DMS 273 (cell line): ENCODE data around the gene ACSM2B.
"Not testable (repeated sequence)": the region's sequence is repeated elsewhere in the genome, so short reads cannot be mapped to it uniquely, and the experiment has no call there.

Experiments used
- DNase-seq: peaks from one replicate; lab custom pipeline; 2025; ENCODE audit not compliant: unreplicated experiment; lab: John Stamatoyannopoulos, UW

ACSM2B gene

DNA sequence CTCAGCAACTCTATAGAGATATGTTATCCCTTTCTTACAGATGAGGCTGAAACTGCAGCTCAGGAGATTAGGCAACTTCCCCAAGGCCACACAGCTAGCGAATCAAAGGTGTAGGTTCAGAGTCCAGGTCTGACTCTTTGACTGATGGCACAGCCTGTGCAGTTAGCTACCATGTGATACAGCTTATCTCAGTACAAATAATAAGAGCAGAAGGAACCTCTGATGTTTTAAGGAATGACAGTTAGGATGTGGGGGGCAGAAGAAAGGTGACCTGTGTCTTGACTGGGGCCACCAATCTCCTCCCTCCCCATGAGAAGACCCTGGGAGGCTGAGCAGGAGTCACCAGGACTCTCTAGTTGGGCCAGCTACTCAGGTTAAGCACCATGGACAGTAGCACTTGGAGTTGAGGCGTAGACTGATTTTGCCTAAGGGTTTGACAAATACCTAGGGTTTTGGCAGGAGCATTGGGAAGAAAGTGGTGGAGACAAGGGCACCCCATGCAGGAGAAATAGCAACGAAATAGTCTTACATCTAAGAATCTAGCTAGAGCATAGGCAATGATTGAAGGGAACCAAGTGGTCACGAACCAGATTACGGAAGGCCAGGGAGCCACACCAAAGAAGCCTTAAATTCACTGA is 22.8 kb upstream of the ACSM2B start:
- no peak for DNase-seq

DNA sequence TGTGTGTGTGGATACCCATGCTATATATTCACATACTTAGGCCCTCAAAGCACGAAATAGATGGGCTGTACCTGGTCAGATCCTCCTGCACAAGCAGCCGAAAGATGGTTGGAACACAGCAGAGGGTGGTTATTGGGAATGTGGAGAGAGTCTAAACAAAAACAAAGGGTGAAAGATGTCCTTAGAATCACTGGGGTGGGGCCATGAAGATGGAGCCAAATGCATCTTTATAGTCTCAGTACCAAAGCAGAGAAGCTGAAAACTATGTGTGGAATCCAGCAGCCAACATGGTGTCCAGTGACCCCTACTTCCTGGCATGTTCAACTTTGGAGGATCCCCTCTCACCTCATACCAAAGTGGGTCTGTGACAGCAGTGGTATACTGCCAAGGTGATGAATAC is 19.5 kb upstream of the ACSM2B start:
- DNase-seq, result not testable (repeated sequence)

DNA sequence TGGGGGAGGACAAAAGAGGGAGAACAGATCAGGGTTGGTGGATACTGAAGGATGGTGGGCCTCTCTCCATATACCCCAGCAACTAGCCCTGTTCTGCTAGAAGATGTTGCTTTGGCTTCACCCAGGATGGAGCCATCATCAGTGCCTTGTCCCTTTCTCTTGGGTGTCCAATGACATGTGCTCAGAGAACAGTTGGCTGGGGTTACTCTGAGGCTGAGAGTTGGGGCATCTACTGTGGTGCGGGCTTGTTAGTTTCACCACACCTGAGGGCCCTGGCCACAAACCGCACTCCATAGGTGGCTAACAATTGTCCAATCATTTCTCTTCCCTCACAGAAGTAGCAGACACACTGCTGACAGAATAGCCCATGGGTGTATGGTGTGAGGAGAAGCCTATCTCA is 18.9 kb upstream of the ACSM2B start:
- not testable (repeated sequence) for DNase-seq

DNA sequence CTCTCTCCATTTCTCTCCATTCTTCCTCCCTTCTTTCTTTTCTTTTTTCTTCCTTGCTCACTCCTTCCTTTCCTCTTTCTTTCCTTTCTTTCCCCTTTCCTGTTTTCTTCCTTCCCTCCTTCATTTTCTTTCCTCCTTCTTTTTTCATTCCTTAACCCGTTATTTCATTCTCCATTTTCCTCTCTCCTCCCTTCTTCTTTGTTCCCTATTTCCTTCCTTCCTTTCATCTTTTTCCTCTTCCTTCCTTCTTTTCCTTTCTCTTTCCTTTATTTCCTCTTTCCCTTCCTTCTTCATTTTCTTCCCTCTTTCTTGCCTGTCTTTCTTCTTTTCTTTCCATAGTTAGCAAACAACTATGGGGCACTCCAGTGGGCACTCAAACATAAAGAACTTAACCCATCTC is 16.6 kb upstream of the ACSM2B start:
- not testable (repeated sequence) for DNase-seq

DNA sequence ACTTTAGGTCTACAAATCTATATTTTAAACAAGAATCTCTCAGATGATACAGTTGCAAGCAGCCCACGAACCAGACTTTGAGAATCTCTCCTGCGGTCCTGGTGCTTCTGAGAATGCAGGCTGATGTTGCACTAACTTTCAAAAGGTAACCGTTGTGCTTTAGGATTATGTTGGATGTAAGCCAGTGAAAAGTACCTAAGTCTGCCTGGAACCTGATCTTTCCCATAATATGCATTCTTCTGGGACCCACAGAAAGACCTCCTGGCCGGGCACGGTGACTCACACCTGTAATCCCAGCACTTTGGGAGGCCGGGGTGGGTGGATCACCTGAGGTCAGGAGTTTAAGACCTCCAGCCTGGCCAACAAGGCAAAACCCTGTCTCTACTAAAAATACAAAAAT is 13.3 kb upstream of the ACSM2B start:
- not testable (repeated sequence) for DNase-seq

DNA sequence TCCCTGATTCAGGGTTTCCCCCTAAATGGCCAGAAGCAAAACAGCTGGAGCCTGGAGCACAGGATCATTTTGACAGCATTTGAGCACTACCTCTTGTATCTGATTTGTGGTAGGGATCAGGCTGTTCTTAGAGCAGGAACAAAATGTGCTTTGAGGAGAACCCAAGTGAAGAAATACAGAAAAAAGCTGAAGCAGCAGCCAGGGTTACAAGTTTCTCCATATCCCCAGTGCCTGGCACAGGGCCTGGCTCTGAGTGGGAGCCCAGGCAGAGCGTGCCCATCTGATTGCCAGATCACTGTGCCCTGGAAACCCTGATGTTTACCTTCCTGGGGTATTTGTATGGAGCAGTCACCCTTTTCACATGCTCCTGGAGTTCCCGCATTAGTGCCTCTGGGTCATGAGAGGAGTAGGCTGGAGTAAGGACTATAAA is 11.5 kb upstream of the ACSM2B start:
- DNase-seq, result not testable (repeated sequence)

DNA sequence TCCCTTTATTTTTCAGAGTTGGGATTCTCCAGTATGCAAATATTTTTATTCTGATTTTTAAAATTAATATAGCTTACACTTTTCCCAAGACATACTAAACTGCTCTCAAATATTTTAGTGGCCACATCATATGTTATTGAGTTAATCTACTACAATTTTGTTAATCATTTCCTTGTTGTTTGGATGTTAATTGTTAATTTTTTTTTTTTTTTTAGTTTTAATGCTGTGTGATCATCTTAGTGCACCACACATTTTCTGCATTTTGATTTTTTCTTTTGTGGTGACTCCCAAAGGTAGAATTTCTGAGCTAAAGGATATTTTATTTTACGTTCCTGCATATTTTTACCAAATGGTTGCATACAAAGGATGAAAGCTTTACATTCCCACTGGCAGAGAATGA is 10.5 kb upstream of the ACSM2B start:
- DNase-seq, result not testable (repeated sequence)

DNA sequence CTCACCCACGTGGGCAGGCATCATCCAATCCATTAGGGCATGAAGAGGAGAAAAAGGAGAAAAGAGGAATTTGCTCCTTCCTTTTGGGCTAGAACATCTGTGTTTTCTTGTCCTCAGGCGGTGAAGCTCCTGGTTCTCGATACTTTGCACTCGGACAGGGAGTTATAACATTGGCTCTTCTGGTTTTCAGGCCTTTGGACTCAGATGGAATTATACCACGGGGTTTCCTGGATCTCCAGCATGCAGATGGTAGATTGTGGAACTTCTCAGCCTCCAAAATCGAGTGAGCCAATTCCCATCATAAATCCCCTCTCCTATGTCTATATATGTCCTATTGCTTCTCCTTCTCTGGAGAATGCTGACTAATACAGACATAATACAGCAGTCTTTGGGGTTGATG is 9.9 kb upstream of the ACSM2B start:
- not testable (repeated sequence) for DNase-seq

DNA sequence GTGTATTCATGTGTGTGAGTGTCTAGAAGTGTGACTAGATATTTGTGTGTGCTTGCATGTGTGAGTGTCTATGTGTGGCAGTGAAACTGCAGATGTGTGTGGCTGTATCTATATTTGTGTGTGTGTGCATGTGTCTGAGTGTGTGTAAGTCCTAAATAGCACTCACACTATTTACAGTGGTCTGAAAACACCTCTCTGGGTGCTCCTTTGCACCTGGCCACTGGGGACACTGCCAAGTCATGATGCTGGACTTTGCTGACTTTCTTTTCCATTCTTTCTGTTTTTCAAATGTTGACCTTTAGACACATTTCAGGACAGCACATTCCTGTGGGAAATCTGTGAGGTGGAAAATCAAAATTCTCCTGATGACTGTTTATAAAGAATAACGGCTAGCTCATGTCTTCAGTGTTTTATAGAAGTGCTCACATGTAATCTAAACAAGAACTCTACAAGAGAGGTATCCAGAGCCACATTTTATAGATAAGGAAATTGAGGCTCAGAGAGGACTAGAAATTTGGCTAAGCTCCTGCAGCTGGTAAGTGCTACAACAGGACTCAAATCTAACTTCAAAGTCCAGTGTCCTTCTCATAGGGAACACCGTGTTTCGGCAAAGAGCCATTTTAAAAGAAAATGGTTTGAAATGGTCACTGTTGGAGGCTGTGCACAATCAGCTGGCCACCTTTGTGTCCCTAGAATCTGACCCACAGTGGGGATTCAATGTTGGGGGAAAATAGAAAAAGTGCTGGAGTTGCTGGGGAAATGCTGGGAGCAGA is 4.5 kb upstream of the ACSM2B start:
- not testable (repeated sequence) for DNase-seq

DNA sequence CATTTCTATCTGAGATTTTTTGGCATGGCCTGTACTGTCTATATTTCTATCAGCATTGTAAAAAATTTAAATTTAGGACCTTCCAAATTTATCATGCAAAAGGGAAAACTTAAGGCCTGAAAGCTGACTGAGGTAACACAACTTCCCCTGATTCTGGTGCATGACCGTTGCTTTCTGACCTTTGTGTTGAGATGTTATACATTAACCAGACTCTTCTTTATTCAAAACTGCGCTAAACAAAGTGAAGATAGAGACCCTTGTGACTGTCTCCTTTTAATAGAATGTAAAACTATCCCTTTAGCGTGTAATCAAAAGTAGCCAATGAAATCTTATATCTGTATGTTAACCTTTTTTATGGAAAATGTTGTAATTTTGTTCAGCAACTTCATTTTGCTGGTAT is 1.9 kb upstream of the ACSM2B start:
- DNase-seq, result not testable (repeated sequence)

DNA sequence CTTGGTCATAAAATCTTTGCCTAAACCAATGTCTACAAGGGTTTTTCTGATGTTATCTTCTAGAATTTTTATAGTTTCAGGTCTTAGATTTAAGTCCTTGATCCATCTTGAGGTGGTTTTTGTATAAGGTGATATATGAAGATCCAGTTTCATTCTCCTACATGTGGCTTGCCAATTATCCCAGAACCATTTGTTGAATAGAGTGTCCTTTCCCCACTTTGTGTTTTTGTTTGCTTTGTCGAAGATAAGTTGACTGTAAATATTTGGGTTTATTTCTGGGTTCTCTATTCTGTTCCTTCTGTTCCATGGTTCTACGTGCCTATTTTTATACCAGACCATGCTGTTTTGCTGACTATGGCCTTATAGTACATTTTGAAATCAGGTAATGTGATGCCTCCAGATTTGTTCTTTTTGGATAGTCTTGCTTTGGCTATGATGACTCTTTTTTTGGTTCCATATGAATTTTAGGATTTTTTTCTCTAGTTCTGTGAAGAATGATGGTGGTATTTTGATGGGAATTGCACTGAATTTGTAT is 7.0 kb downstream of the ACSM2B start:
- DNase-seq, result not testable (repeated sequence)

DNA sequence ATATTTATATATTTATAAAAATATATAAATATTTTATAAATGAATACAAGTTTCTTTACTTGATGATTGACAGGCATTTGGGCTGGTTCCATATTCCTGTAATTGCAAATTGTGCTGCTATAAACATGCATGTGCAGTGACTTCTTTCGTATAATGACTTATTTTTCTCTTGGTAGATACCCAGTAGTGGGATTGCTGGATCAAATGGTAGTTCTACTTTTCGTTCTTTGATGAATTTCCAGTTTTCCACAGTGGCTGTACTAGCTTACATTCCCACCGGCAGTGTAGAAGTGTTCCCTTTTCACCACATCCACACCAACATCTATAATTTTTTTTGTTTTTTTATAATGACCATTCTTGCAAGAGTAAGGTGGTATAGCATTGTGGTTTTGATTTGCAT is 7.8 kb downstream of the ACSM2B start:
- DNase-seq, result no peak

DNA sequence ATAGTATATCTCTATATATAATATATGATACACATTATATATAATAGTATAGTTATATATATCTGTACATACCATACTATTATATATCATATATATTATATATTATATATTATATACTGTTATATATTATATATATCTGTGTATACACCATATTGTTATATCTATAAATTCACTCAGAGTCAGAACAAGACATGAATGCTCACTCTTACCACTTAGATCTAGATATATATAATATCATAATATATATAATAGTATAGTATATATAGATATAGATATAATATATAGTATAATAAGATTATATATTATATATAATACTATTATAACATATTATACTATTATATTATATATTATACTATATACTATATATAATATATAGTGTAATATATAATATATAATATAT is 9.3 kb downstream of the ACSM2B start:
- no peak for DNase-seq

DNA sequence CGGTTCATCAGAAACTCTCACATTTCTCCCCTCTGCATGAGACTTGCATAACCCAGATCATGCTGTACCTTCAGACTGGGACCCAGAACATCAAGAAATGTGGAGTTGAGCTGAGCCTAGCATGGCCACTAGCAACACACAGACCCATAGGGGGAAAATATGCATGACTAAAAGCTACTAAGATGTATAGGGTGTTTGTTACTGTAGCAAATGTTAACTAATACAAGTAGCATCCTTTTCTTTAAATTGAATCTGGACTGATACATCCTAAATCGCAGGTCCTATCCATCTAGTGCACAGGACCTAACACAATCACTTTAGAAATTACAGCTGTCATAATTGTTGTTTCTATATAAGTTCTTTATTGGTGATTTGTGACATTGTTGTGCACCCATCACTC is 10.8 kb downstream of the ACSM2B start:
- DNase-seq, result not testable (repeated sequence)

DNA sequence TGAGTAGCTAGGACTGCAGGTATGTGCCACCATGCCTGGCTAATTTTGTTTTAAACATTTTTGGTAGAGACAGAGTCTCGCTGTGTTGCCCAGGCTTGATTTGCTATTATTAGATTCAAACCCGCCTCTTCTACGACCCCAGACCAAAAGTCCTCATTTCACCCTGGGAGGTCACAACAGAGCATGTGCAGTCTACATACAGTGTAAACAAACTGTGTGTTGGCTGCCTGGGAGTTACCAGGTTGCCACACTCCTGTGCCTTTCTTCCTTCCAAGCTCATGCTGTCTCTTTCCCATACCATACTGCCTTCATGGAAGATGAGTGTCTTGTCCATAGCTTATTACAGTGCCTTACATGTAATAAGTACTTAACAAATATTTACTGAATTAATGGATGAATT is 11.9 kb downstream of the ACSM2B start:
- not testable (repeated sequence) for DNase-seq

DNA sequence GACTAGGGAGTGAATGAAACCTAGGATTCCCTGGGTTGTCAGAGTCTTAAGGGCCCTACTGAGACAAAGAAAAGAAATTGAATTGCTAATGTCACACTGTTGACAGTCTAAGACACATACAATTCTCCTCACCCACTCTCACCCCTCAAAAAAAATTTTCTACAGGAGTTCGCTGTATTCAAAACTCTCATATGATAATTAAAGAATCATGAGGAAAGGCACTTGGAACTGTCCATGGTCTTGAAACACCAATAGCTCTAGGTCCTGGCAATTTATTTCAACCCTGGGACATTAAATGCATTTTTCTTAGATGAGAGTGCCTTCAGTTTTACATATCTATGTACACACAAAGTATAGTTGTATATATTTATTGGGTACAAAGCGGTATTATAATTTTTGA is 20.5 kb downstream of the ACSM2B start:
- DNase-seq, result not testable (repeated sequence)

DNA sequence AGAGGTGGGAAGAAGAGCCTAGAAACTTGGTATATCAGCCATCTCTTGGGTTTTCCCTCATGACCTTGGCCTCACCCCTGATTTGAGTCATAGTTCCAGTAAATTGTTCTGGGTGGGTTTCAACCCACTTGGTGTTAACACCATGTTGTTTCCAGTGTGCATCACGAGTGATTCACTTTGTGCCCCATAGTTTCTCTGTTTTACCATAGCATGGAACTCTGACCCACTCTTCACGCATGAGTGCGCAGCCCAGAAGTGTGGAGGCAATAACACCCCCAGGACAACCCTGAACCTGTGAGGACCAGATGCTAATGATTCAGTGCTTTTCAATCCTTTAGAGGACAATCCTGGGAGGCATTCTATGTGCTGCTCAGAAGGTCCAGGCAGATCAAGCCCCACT is 21.5 kb downstream of the ACSM2B start:
- DNase-seq, result not testable (repeated sequence)

DNA sequence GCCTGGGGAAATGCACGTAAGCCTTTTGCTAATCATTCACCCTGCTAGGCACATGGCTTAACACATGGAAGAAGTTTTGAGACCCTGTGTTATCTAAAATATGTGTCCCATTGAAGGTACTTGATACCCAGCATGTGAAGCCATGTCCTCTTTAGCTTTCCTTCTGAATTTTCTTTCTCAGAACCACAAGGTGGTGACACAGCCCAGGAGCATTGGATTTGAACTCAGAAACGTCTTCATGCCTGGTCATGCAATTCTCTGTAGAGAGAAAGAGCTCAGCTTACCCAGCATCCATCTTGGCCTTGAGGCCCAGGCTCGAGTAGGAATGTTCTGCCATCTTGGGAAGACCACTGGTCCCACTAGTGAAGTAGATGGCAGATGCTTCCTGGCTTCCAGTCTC is 22.7 kb downstream of the ACSM2B start:
- not testable (repeated sequence) for DNase-seq

DNA sequence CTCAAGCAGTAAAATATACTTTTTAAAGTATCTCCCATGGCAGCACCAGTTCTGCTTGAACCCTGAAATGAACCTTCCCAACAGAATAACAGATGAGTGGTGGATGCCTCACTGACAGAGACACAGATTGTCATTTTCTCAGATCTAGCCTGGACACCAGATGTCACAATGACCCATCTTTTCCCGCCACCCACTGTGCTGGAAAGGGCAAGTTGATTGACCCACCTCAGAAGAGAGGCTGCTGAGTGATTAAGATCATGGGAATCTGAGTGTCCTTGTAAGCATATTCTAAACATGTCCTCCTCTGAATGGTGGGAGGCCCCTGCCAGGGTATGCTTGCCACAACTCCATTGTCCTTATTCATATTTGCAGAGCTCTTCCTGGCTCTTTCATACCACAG is 29.2 kb downstream of the ACSM2B start:
- not testable (repeated sequence) for DNase-seq

DNA sequence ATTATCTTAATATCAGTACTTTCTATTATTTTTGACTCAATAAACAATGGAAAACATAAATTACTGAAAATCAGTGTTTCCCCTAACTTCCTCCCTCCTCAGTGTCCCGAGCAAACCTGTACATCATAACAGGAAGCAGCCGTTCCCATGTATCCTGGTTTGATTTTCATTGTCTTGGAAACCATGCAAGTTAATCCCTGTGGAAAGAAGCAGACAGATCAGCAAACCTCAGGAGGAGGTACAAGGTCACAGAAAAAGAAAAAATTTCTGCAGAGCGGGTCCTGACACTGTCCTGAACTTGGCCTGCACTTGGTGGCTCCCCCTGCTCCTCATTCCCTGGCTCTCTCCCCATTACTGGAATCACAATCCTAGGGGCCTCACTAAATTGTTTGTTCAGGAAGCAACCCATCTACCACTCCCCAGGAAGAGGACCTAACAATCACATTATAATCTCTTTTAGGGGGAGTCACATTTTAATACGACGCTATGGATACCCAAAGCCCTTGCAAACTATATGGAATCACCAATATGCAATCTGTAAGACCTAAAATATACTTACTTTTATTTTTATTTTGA is 29.8 kb downstream of the ACSM2B start:
- not testable (repeated sequence) for DNase-seq

DNA sequence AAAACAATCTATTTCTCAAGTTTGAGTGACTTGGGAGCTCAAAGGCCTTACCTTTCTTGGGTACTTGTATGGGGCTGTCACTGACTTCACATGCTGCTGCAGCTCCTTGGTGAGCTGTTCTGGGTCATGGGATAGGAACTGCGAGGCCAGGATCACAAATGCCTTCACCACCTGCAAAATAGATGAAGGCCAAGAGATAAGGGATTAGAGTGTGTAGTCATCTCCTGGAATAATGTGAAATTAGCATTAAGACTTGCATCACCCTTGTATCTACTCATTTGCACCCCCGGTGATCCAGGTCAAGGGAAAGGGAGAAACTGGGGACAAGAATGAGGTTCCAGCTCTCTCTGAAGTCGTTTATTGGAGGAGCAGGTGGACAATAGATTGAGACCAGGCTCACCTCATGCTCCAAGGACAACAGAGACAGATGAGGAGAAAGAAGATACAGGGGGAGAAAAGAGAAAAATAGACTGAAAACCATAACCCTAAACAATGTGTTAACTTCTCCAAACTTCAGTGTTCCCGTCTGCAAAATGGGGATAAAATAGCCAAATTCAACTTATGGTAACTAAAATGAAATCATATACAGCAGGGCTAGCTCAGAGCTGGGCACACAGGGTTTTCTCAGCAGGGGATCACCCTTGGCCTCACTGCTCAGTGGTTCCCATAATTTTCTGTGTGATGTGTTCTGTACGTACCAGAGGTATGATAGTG is 35.4 kb downstream of the ACSM2B start:
- not testable (repeated sequence) for DNase-seq
